D721Med (cell line): ENCODE data around the gene CMIP.

ENCODE experiments used
- DNase-seq: peaks from one replicate; pipeline ENCODE4 v3.0.0; 2011; ENCODE audit warnings: low spot score; ENCODE audit not compliant: insufficient read length
- FAIRE-seq: peaks from 2 replicates; lab custom pipeline; 2011; peaks lifted over from hg19 to GRCh38; lab: Jason Lieb, UNC
- CTCF ChIP-seq: IDR thresholded peaks from 2 replicates; pipeline ENCODE4 v1.5.1; 2012; ENCODE audit warnings: mild to moderate bottlenecking, control low read depth; ENCODE audit not compliant: insufficient read depth; ENCODE audit errors: missing control alignments

The CMIP gene

DNA sequence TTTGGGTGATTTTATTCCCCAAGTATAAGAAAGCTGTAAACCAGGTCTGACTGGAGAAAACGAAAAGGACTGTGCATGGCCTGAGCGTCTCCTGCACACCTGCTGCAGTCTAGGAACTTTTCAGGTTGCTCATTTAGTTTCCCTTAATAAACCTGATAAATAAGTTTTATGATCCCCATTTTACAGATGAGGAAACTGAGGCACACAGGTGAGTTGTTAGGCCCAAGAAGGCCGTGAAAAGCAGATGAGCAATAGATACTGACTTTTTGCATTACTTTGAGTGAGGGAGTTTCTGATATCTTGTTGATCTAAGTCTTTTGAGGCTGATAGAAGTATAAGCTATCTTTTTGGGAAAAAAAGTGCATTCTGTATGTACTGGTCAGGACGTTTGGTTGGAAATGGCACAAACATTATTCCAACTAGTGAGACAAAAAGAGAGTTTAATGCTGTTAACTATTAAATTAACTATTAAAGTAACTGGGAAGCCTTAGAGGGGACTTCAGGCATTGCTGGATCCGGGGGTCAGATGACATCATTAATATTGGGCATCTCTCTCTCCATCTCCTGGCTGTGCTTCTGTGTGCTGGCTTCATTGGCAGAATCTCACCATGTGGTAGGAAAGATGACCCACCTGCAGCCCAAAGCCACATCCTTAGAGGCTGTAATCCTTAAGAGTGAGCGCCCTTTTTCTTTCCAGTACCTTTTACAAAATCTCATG lies 163.4 kb downstream of the CMIP start:
- no peak for TF ChIP-seq CTCF
- FAIRE-seq (no peak), DNase-seq (no peak)

- TF ChIP-seq CTCF: no peak
- FAIRE-seq: no peak
- no peak for DNase-seq
These were observed 164.1 kb downstream of the CMIP start for GRCh38 chr16:81608523-81609209.

DNA sequence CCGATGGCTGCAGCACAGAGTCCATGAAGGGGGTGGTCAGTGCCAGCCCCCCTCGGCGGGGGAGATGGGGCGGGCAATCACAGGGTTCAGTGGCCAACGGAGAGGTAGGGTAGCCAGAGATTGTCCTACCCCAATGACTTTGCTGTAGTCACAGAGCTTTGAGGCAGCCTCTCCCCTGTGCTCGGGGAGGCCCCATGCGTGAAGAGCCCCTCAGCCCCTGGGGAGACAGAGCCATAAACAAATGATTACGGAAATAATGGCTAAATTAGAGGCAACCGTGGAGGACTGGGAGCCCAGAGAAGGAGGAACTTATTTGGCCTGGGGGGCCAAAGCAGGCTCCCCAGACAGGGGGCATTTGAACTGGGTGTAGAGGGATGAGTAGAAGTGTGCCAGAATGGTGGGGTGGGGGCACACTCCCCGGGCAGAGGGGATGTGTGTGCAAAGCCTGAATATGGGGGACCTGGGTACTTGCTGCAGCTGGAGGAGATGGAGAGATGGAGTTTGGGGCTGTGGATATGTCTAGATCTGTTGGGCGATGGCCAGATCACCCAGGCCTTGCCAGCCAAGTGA lies 164.8 kb downstream of the CMIP start:
- no peak for TF ChIP-seq CTCF
- DNase-seq (no peak), FAIRE-seq (no peak)

- FAIRE-seq (no peak), DNase-seq (no peak)
- TF ChIP-seq CTCF: no peak
These were observed 165.7 kb downstream of the CMIP start for GRCh38 chr16:81610144-81610842.

- FAIRE-seq: no peak
- DNase-seq: no peak
- TF ChIP-seq CTCF: no peak
These were observed 166.3 kb downstream of the CMIP start for GRCh38 chr16:81610936-81611335.

- no peak for DNase-seq
- TF ChIP-seq CTCF: no peak
- FAIRE-seq: no peak
These were observed 167.1 kb downstream of the CMIP start for GRCh38 chr16:81611721-81612120.
